NCI-H2081 treated with DMSO at 0.1 percent for 48 hours (cell line): ENCODE measurements around the gene ATG4D.
"Not testable (repeated sequence)": the region's sequence is repeated elsewhere in the genome, so short reads cannot be mapped to it uniquely, and the experiment has no call there.

Experiments
- DNase-seq: peaks from one replicate; lab custom pipeline; 2025; lab: John Stamatoyannopoulos, UW

ATG4D gene

GRCh38 chr19:10552510-10553053, 8.9 kb downstream of the ATG4D start:
- DNase-seq, result no peak

- DNase-seq, result no peak
Observed at GRCh38 chr19:10553087-10553667, 9.5 kb downstream of the ATG4D start.

- DNase-seq, result no peak
Observed at GRCh38 chr19:10553943-10554381, 10.3 kb downstream of the ATG4D start.

GRCh38 chr19:10554760-10555609, 11.3 kb downstream of the ATG4D start:
- DNase-seq, result no peak

- DNase-seq, result no peak
Observed at GRCh38 chr19:10555610-10555973, 11.9 kb downstream of the ATG4D start.

GRCh38 chr19:10557603-10558197, 14.0 kb downstream of the ATG4D start:
- DNase-seq, result no peak

GRCh38 chr19:10560154-10560553, 16.4 kb downstream of the ATG4D start:
- no peak for DNase-seq

GRCh38 chr19:10562609-10563008, 18.9 kb downstream of the ATG4D start:
- no peak for DNase-seq

- DNase-seq, result no peak
Observed at GRCh38 chr19:10565028-10565566, 21.4 kb downstream of the ATG4D start.

GRCh38 chr19:10565567-10566407, 22.1 kb downstream of the ATG4D start, which contains the start of gene KRI1:
Gene KRI1, minus strand, starts transcription at chr19:10566010. Its CDS starts 11 bp downstream, at chr19:10565999.
- DNase-seq, result peak; percentile 82

GRCh38 chr19:10566408-10566657, 22.6 kb downstream of the ATG4D start:
- no peak for DNase-seq

- DNase-seq, result no peak
Observed at GRCh38 chr19:10566658-10567410, 23.1 kb downstream of the ATG4D start.

GRCh38 chr19:10567656-10568055, 24.0 kb downstream of the ATG4D start:
- DNase-seq, result no peak

GRCh38 chr19:10568062-10568825, 24.5 kb downstream of the ATG4D start:
- no peak for DNase-seq

- DNase-seq, result peak; percentile 93
Observed at GRCh38 chr19:10568826-10569651, 25.3 kb downstream of the ATG4D start, which contains the start of gene CDKN2D. Gene CDKN2D, minus strand, starts transcription at chr19:10568979. Its CDS starts 326 bp downstream, at chr19:10568653.

- not testable (repeated sequence) for DNase-seq
Observed at GRCh38 chr19:10573793-10574192, 30.1 kb downstream of the ATG4D start.

GRCh38 chr19:10574462-10574861, 30.8 kb downstream of the ATG4D start:
- DNase-seq, result no peak

GRCh38 chr19:10575011-10575716, 31.5 kb downstream of the ATG4D start:
- DNase-seq, result no peak

- DNase-seq, result no peak
Observed at GRCh38 chr19:10577951-10578350, 34.2 kb downstream of the ATG4D start.
